Mesodermal cell (in vitro differentiated cells): ENCODE results near the gene GNRH2.
"Not testable (repeated sequence)": the region's sequence is repeated elsewhere in the genome, so short reads cannot be mapped to it uniquely, and the experiment has no call there.

ENCODE experiments used
- H3K27ac ChIP-seq: 2 replicates; pipeline ENCODE4 v1.7.0; 2013; ENCODE audit warnings: mild to moderate bottlenecking, low read depth, low read length, moderate library complexity; ENCODE audit not compliant: severe bottlenecking
- H3K36me3 ChIP-seq: 2 replicates; pipeline ENCODE4 v1.7.1; 2013; ENCODE audit warnings: mild to moderate bottlenecking, low read length, moderate library complexity; ENCODE audit not compliant: control insufficient read depth, insufficient read depth
- H3K4me1 ChIP-seq: one replicate; pipeline ENCODE4 v1.7.1; 2013; ENCODE audit warnings: mild to moderate bottlenecking, low read length; ENCODE audit not compliant: insufficient read depth, control insufficient read depth, poor library complexity, severe bottlenecking
- H3K4me3 ChIP-seq: 2 replicates; pipeline ENCODE4 v1.7.0; 2013; ENCODE audit warnings: low read length, control low read depth, mild to moderate bottlenecking; ENCODE audit not compliant: insufficient read depth, poor library complexity, severe bottlenecking; ENCODE audit errors: extremely low read depth
- H3K9me3 ChIP-seq: 2 replicates; pipeline ENCODE4 v1.7.1; 2013; ENCODE audit warnings: mild to moderate bottlenecking, low read length, moderate library complexity; ENCODE audit not compliant: control insufficient read depth
- WGBS, 2 experiments: methylation state at CpG; one replicate each; pipeline ENCODE4 v1.1.5; 2013; ENCODE audit warnings: missing lambda C conversion rate in 2 of 2; ENCODE audit not compliant: insufficient coverage in 2 of 2; 5-methylcytosine and 5-hydroxymethylcytosine counted together

The GNRH2 gene

DNA sequence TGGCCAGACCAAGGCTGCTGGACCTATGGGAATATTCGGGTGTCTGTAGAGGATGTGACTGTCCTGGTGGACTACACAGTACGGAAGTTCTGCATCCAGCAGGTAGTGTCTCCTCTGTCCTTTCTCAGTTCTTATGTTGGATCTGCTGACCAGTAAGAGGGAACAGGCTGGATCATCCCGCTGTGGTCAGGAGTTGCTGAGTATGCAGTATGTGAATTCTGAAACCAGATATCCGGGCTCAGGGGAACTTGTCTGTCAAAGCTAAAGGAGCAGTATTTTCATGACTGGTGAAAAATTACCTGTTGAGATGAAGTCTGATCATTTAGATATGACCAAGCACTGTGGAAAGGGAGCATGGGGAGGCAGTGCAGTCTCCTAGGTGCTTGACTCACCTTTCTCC, 22.1 kb upstream of the GNRH2 start:
- Histone ChIP-seq H3K36me3 (peaks cover 70% of the 10 kb centered on the region), H3K4me1 (peaks cover 16% of the 10 kb centered on the region), H3K9me3 (peaks cover 5% of the 10 kb centered on the region), H3K27ac (no peak overlapping the region), H3K4me3 (no peak overlapping the region)
- WGBS, 2 experiments: 91 to 96% methylated on average over 4 of the region's 4 CpGs

DNA sequence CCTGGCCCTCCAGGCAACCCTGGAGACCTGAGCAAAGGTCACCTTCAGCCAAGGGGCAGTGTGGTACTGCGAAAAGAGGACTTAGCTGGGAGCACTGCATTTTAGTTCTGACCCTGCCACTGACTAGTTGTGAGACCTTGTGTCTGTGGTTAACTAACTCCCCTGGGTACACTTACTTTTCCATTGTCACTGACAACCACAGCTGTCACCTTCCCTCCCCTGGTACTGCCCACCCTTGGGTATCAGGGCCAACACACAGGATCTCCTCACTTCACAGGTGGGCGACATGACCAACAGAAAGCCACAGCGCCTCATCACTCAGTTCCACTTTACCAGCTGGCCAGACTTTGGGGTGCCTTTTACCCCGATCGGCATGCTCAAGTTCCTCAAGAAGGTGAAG, 21.6 kb upstream of the GNRH2 start:
- 95 to 98% methylated on average over 4 to 5 of the region's 5 CpGs for WGBS, 2 experiments
- Histone ChIP-seq H3K36me3 (peaks cover 70% of the 10 kb centered on the region), H3K27ac (peak overlapping the region; percentile 77), H3K9me3 (peaks cover 5% of the 10 kb centered on the region), H3K4me1 (peaks cover 16% of the 10 kb centered on the region), H3K4me3 (no peak overlapping the region)

DNA sequence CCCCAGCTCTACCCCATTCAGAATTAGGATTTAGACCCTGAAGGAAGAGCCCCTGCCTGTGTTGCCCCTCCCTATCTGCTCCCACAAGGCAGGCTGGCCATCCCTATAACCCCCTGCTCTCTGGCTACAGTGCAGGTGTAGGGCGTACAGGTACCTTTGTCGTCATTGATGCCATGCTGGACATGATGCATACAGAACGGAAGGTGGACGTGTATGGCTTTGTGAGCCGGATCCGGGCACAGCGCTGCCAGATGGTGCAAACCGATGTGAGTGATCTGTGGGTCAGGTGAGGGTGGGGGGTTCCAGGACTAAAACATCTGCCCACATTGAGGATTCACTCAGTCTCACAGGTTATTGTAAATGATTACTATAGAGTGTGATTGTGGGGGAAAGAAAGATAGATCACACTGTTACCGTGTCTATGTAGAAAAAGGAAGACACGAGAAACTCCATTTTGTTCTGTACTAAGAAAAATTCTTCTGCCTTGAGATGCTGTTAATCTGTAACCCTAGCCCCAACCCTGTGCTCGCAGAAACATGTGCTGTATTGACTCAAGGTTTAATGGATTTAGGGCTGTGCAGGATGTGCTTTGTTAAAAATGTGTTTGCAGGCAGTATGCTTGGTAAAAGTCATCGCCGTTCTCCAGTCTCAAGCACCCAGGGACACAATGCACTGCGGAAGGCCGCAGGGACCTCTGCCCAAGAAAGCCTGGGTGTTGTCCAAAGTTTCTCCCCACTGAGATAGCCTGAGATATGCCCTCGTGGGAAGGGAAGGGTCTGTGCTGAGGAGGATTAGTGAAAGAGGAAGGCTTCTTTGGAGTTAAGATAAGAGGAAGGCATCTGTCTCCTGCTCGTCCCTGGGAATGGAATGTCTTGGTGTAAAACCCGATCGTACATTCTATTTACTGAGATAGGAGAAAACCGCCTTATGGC, 20.6 kb upstream of the GNRH2 start:
- Histone ChIP-seq H3K4me1 (peaks cover 16% of the 10 kb centered on the region), H3K27ac (peak overlapping the region; percentile 77), H3K36me3 (peaks cover 69% of the 10 kb centered on the region)
- not testable (repeated sequence) for H3K4me3 ChIP-seq, H3K9me3 ChIP-seq
- 92 to 93% methylated on average over 13 to 15 of the region's 20 CpGs for WGBS, 2 experiments

DNA sequence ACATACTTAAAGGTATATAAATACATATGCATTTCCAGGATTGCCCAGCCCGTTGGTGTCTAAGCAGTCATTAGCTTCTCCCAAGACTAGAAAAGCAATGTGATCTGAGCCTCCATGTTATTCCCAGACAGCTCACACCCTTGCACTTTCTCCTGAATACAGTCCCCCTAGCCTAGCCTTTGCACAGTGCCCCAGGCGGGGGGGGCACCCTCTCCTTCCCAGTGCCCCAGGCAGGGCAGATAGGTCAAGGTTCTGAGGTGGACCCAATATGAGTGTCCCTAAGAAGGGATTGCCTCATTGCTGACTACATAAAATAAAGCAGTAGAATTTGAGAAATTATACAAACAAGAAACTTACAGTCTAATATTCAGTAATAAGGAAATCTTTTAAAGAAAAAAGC, 15.4 kb upstream of the GNRH2 start:
- Histone ChIP-seq H3K27ac (no peak overlapping the region), H3K4me3 (no peak overlapping the region), H3K9me3 (no peaks in the 10 kb centered on the region), H3K36me3 (peaks cover 72% of the 10 kb centered on the region), H3K4me1 (peaks cover 4% of the 10 kb centered on the region)
- 100% methylated on average over 1 of the region's 2 CpGs for WGBS, 2 experiments

DNA sequence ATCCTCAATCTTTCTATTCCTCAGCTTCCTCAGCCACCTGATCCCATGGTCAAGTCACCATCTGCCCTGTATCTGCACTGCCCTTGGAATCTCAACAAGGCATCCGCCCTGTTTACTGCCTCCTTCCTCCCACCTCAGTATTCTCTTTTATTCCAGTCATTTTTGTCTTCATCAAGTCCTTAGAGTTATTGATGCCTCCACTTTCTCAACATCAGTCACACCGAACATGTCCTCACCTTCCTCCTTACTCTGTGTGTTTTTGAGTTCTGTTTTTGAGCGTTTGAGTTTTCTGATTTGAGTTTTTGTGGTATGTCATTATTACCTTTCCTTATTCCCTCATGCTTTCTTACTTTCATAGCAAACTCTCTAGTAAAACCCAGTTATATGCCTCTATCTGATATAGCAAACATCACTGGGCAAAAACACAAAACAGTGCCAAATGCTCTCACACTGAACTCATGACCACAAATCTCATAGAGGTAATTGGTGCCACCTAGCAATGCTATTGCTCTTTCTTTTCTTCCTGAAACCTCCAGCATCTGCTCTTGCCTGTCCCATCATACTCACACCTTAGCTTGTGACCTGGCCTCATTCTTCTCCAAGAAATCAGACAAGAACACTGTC, 11.8 kb upstream of the GNRH2 start:
- Histone ChIP-seq H3K27ac (no peak overlapping the region), H3K36me3 (peaks cover 71% of the 10 kb centered on the region), H3K4me3 (no peak overlapping the region), H3K4me1 (no peaks in the 10 kb centered on the region), H3K9me3 (no peaks in the 10 kb centered on the region)
- 90 to 100% methylated on average over 1 of the region's 3 CpGs for WGBS, 2 experiments

DNA sequence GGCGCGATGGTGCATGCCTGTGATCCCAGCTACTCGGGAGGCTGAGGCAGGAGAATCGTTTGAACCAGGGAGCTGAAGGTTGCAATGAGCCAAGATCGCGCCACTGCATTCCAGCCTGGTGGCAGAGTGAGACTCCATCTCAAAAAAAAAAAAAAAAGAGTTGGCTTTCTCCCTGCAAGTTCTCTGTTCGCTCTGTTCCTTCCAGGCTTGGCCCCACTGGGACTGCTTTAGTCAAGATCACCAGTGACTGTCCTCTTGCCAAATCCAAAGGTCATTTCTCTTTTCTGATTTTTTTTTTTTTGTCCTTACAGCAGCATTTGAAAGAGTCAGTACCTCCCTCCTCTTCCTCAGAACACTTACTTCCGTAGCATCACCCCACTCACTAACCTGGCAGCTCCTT, 10.8 kb upstream of the GNRH2 start:
- Histone ChIP-seq H3K36me3 (peaks cover 72% of the 10 kb centered on the region), H3K27ac (no peak overlapping the region), H3K9me3 (no peaks in the 10 kb centered on the region), H3K4me1 (no peaks in the 10 kb centered on the region), H3K4me3 (no peak overlapping the region)
- 93% methylated on average over 5 to 7 of the region's 8 CpGs for WGBS, 2 experiments

DNA sequence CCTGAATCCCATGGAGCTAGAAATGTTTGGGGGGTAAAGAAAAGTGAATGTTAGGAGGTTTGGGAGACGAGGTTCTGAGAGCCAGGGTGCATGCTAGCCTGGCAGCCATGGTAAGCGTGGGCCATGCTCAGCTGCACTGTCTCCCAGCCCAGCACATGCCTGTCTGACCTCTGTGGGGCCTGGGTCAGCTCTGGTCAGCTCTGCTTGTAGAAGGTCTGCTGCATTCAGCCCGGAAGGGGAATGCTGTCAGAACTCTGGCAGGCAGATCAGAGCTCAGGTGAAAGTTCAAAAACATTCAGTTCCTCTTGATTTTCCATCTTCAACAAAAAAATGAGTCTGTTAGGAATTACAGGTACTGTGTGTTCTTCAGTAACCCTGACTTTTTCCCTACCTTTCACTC, 5.8 kb upstream of the GNRH2 start:
- Histone ChIP-seq H3K36me3 (peaks cover 70% of the 10 kb centered on the region), H3K4me1 (no peaks in the 10 kb centered on the region), H3K27ac (no peak overlapping the region), H3K4me3 (no peak overlapping the region), H3K9me3 (no peaks in the 10 kb centered on the region)
- 95 to 100% methylated on average over 3 of the region's 3 CpGs for WGBS, 2 experiments

DNA sequence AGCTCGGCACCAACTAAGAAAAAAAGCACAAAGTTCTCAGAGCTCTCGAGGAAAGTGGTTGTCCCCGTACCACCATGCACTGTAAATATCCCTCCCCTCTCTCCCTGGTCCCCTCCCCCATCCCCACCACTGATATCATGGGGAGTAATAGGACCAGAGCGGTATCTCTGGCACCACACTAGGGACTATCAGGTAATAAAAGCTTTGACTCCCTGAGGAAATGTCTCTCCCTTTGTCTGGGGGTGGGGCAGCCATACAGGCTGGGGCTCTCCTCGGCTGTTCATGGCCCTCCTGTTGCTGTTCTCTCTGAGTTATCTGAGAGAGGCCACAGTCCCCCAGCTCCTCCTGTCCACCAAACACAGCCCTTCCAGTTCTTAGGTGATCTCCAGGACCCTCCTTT, 5.0 kb upstream of the GNRH2 start:
- H3K4me1 ChIP-seq: no peaks in the 10 kb centered on the region
- WGBS, 2 experiments: 84 to 90% methylated on average over 2 to 3 of the region's 5 CpGs
- no peak overlapping the region for H3K27ac ChIP-seq
- H3K9me3 ChIP-seq: no peaks in the 10 kb centered on the region
- no peak overlapping the region for H3K4me3 ChIP-seq
- peaks cover 63% of the 10 kb centered on the region for H3K36me3 ChIP-seq

DNA sequence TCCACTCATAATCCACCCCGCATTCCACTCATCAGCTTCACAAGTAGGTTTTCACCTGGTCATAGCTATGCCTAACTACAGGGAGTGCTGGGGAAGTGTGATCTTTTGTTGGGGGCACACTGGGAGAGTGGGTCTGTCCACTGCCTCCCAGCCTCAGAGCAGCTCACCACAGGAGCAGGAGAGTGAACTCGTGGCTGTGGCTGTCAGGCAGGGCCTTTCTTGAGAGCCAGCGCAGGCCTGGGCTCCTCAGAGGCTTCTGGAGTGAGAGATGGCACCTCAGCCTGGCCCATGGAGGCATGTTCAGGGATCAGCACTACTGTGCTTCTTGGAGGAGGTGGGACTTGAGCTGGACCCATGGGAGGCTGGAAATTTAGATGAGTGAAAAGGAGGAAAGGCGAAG, 4.0 kb upstream of the GNRH2 start:
- Histone ChIP-seq H3K4me1 (no peaks in the 10 kb centered on the region), H3K27ac (no peak overlapping the region), H3K4me3 (no peak overlapping the region), H3K36me3 (peaks cover 55% of the 10 kb centered on the region), H3K9me3 (no peaks in the 10 kb centered on the region)
- 91 to 93% methylated on average over 3 to 4 of the region's 4 CpGs for WGBS, 2 experiments

DNA sequence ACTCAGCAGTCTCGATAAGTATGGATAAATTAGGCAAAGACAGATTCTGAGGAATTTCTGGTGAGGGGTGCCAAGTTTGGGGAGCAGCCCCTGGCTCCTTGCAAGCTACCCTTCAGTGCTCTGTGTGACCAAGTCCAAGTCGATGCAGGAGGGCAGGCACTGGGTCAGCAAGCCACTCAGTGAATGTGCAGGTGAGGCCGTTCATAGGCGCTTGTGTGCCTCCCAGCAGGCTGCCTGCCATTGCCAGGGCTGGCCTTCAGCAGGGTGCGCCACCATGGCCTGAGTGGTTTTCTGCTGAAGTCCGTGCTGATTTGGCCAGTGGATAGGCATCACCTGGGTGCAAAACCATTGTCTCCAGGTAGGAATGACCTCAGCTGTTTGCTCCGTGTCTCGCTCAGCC, 3.3 kb upstream of the GNRH2 start:
- no peak overlapping the region for H3K4me3 ChIP-seq
- 91 to 95% methylated on average over 8 of the region's 8 CpGs for WGBS, 2 experiments
- H3K4me1 ChIP-seq: no peaks in the 10 kb centered on the region
- no peaks in the 10 kb centered on the region for H3K9me3 ChIP-seq
- peaks cover 54% of the 10 kb centered on the region for H3K36me3 ChIP-seq
- H3K27ac ChIP-seq: no peak overlapping the region

DNA sequence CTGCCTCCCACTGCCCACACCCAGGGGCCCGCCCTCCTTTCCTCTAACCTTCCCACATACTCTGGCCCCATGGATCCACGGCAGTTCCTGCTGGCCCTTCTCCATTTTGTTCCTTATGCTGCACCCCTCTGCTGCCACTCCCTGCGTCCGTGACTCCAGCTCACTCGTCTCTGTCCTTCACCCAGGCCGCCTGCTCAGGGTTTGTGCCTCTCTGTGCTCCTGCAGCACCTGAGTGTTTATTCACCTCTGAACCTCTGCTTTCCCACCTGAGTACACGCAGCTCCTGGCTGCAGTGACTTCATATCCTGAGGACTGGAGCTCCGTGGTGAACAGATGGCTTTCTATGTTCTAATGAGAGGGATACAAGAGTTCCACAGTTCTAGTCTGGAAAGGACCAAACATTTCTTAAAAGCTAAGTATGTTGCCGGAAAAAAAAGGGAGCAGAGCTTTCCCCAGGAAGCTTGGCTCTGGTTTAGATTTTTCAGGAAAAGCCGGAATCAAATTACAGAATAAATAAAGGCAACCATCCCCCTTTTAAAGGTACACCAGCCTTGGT, 1.5 kb upstream of the GNRH2 start:
- Histone ChIP-seq H3K9me3 (no peaks in the 10 kb centered on the region), H3K4me3 (no peak overlapping the region), H3K27ac (no peak overlapping the region), H3K36me3 (peaks cover 36% of the 10 kb centered on the region), H3K4me1 (no peaks in the 10 kb centered on the region)
- WGBS, 2 experiments: 85 to 87% methylated on average over 9 to 10 of the region's 10 CpGs
